Brain microvascular endothelial cell (primary cell): ENCODE results near the gene RTN1.

ENCODE experiments used
- DNase-seq: peaks from one replicate; pipeline ENCODE4 v3.0.0-alpha.2; 2020
- H3K27ac ChIP-seq: fragments of 250-450 bp; sonication (Bioruptor Pico); 2 replicates; pipeline ENCODE4 v1.5.1; 2020; ENCODE audit warnings: mild to moderate bottlenecking, moderate library complexity
- H3K27me3 ChIP-seq: fragments of 250-450 bp; sonication (Bioruptor Pico); replicated peaks from 2 replicates; pipeline ENCODE4 v1.5.1; 2020; ENCODE audit warnings: mild to moderate bottlenecking
- H3K36me3 ChIP-seq: fragments of 250-450 bp; sonication (Bioruptor Pico); replicated peaks from 2 replicates; pipeline ENCODE4 v1.5.1; 2020; ENCODE audit warnings: mild to moderate bottlenecking
- H3K4me3 ChIP-seq: 2 replicates; pipeline ENCODE4 v1.5.1; 2011; ENCODE audit warnings: low read depth, mild to moderate bottlenecking, control low read depth, low read length, moderate library complexity
- CTCF ChIP-seq: IDR thresholded peaks from 2 replicates; pipeline ENCODE4 v1.5.1; 2011; ENCODE audit warnings: low read depth, mild to moderate bottlenecking, moderate library complexity, low read length, control low read depth, inconsistent platforms; ENCODE audit errors: missing control alignments
- in situ Hi-C: cut with HindIII; loops from 2 replicates; pipeline ENCODE4 v1.10.0; 2017; ENCODE audit warnings: low sequenced_read_pairs, low pct_ligation_motif_present

The RTN1 gene

GRCh38 chr14:59782760-59783159, 87.8 kb downstream of the RTN1 start:
- no peak overlapping the region for H3K27ac ChIP-seq
- TF ChIP-seq CTCF, result no peak
- H3K27me3 ChIP-seq, result no peaks in the 10 kb centered on the region
- no peak for DNase-seq
- no peaks in the 10 kb centered on the region for H3K36me3 ChIP-seq
- H3K4me3 ChIP-seq, result no peak overlapping the region
- in situ Hi-C loops, result no loop called here

- no peak for TF ChIP-seq CTCF
Observed at GRCh38 chr14:59777006-59777579, 93.5 kb downstream of the RTN1 start.

GRCh38 chr14:59776468-59776867, 94.1 kb downstream of the RTN1 start:
- Histone ChIP-seq H3K4me3 (no peak overlapping the region), H3K36me3 (no peaks in the 10 kb centered on the region), H3K27me3 (no peaks in the 10 kb centered on the region), H3K27ac (no peak overlapping the region)
- no peak for TF ChIP-seq CTCF
- in situ Hi-C loops, result no loop called here
- no peak for DNase-seq

More at GRCh38 chr14:59777006-59777579, 93.5 kb downstream of the RTN1 start:
- Histone ChIP-seq H3K36me3 (no peaks in the 10 kb centered on the region), H3K27me3 (no peaks in the 10 kb centered on the region), H3K4me3 (no peak overlapping the region), H3K27ac (no peak overlapping the region)
- in situ Hi-C loops, result no loop called here
- no peak for DNase-seq

- DNase-seq, result no peak
- in situ Hi-C loops, result no loop called here
- Histone ChIP-seq H3K27me3 (no peaks in the 10 kb centered on the region), H3K4me3 (no peak overlapping the region), H3K27ac (no peak overlapping the region), H3K36me3 (no peaks in the 10 kb centered on the region)
- TF ChIP-seq CTCF, result no peak
Observed at GRCh38 chr14:59772233-59772632, 98.3 kb downstream of the RTN1 start.

GRCh38 chr14:59771577-59771976, 99.0 kb downstream of the RTN1 start:
- H3K27ac ChIP-seq, result no peak overlapping the region
- DNase-seq, result peak; percentile 38
- H3K27me3 ChIP-seq, result no peaks in the 10 kb centered on the region
- in situ Hi-C loops, result no loop called here
- TF ChIP-seq CTCF, result no peak
- no peak overlapping the region for H3K4me3 ChIP-seq
- no peaks in the 10 kb centered on the region for H3K36me3 ChIP-seq

- H3K27me3 ChIP-seq, result no peaks in the 10 kb centered on the region
- in situ Hi-C loops, result no loop called here
- no peaks in the 10 kb centered on the region for H3K36me3 ChIP-seq
- no peak for TF ChIP-seq CTCF
- no peak overlapping the region for H3K27ac ChIP-seq
- H3K4me3 ChIP-seq, result no peak overlapping the region
- DNase-seq, result no peak
Observed at GRCh38 chr14:59769586-59769985, 101.0 kb downstream of the RTN1 start.
